AG04450 (cell line): ENCODE results near the gene ATP5F1D. TPM values are rescaled to one million over a fixed set of nuclear protein-coding genes. Genes with fewer than 3 reads are reported as not detected.
A peak's percentile ranks its signal among the peaks of the same experiment; 100 is the strongest.

Experiments used
- CTCF ChIA-PET: fragments of 300-600, 350-600 bp; formaldehyde crosslinking; extraction: SDS; loops from one replicate; lab custom pipeline; 2022; ENCODE audit warnings: antibody characterized with exemption, inconsistent platforms; lab: Charles Lee
- POLR2A ChIA-PET: fragments of 350-600 bp; formaldehyde crosslinking; extraction: SDS; loops from one replicate; lab custom pipeline; 2021; ENCODE audit warnings: antibody characterized with exemption, inconsistent platforms; lab: Yijun Ruan, JAX
- DNase-seq: peaks from one replicate; pipeline ENCODE4 v3.0.0-alpha.2; 2011; ENCODE audit warnings: low read depth, low spot score
- H3K27ac ChIP-seq: one replicate; pipeline ENCODE4 v1.5.1; 2012; ENCODE audit warnings: low read depth, low read length, control low read depth
- H3K27me3 ChIP-seq: one replicate; pipeline ENCODE4 v1.6.0; 2012; ENCODE audit warnings: low read length; ENCODE audit not compliant: control insufficient read depth, insufficient read depth
- H3K4me3 ChIP-seq: 2 replicates; pipeline ENCODE4 v1.5.1; 2011; ENCODE audit warnings: mild to moderate bottlenecking, low read depth, low read length, control low read depth
- H3K9me3 ChIP-seq: 2 replicates; pipeline ENCODE4 v1.5.1; 2012; ENCODE audit warnings: low read length; ENCODE audit not compliant: control insufficient read depth, insufficient read depth
- polyA plus RNA-seq: library from polyadenylated mRNA; depleted of rRNA; stranded (reverse); fragments of >200 nt; gene quantifications from 2 replicates; pipeline ENCODE4 v1.2.3, GENCODE V29; 2011
- TF ChIP-seq, protein P1 (sequence below): IDR thresholded peaks from 2 replicates; pipeline ENCODE4 v1.5.1; 2011; ENCODE audit warnings: low read depth, low read length, control low read depth, inconsistent platforms

ATP5F1D gene
- polyA plus RNA-seq, 1 experiment = 36.4 TPM

DNA sequence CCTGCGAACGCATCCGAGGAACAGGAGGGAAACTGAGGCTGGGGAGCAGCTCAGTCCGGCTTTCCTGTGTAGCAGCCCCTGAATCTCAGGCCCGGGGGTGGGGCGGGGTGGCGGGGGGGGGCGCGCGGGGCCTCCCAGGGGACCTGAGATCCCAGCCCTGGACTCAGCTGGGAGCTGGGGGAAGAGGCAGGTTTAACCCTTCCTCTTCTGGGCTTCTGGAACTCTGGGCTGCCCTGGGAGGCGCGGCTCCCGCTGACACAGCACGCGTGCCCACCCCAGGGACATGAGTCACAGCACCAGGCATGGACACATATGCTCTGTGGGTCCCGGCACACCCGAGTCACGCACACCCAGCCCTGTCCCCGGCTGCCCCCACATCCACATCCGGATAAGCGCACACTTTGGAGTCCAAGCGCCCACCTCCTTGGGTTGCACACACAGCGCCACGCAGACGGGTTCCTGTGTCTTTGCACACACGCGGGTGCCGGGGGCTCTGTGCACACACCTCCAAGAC lies 24.1 kb downstream of the ATP5F1D start:
- no peaks in the 10 kb centered on the region for H3K27me3 ChIP-seq
- ChIA-PET POLR2A (interaction anchor here (0.5 to 7.1 kb wide), 4 partner anchors 11 to 273 kb away, joined by 7 to 241 read pairs (median 131); no protein-coding TSS in a partner anchor), CTCF (interaction anchor here (1.3 to 5.0 kb wide), 3 partner anchors 10 to 22 kb away, joined by 10 to 224 read pairs (median 13); partner anchors contain the start of gene ATP5F1D)
- H3K27ac ChIP-seq = peak overlapping the region; percentile 86
- DNase-seq = no peak
- H3K4me3 ChIP-seq = peak overlapping the region; percentile 39
- no peaks in the 10 kb centered on the region; the same call in 1 of the 2 replicates for H3K9me3 ChIP-seq
- TF ChIP-seq, protein P1, sequence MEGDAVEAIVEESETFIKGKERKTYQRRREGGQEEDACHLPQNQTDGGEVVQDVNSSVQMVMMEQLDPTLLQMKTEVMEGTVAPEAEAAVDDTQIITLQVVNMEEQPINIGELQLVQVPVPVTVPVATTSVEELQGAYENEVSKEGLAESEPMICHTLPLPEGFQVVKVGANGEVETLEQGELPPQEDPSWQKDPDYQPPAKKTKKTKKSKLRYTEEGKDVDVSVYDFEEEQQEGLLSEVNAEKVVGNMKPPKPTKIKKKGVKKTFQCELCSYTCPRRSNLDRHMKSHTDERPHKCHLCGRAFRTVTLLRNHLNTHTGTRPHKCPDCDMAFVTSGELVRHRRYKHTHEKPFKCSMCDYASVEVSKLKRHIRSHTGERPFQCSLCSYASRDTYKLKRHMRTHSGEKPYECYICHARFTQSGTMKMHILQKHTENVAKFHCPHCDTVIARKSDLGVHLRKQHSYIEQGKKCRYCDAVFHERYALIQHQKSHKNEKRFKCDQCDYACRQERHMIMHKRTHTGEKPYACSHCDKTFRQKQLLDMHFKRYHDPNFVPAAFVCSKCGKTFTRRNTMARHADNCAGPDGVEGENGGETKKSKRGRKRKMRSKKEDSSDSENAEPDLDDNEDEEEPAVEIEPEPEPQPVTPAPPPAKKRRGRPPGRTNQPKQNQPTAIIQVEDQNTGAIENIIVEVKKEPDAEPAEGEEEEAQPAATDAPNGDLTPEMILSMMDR = no peak

DNA sequence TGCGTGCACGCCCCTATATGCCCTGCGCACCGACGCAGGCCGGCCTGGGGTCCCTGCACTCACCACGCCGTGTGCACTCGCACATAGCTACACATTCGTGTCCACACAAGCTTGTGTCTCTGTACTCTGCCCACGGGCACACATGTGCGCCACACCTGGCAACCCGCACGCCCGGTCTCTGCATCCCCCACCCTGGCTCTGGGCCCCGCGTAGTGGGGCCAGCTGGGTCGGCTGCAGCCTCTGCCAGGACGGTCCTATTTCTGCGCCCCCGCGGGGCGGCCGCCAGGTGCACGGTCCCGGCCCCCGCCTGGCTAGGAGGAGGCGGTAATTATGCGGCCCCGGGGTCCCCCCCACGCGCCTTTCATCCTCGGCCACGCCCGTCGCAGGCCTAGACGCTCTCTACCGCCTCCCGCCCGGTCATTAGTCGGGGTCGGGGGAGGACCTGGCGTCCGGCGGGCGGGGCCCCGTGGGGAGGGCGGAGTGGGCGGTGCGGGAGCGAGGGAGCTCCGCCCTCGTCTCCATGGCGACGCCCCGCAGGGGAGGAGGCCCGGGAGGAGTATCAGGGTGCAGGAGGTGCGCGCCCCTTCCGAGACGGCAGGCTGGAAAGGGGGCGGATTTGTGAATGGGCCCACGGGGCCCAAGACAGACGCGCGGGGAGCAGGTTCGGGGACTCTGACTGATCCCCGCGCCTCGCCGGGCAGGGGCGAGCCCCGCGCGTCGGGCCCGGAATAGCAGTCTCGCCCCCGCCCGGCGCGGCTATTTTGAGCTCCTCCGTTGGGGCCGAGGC lies 24.8 kb downstream of the ATP5F1D start:
- Histone ChIP-seq H3K4me3 (peak overlapping the region; percentile 60), H3K9me3 (no peaks in the 10 kb centered on the region; the same call in 1 of the 2 replicates), H3K27ac (peak overlapping the region; percentile 86), H3K27me3 (no peaks in the 10 kb centered on the region)
- ChIA-PET POLR2A (interaction anchor here (0.5 to 7.1 kb wide), 13 partner anchors 9 to 272 kb away, joined by 3 to 241 read pairs (median 5); partner anchors contain the start of genes ABCA7, ATP5F1D, FAM174C and RNU6-2), CTCF (interaction anchor here (0.6 to 5.0 kb wide), 10 partner anchors 8 to 63 kb away, joined by 3 to 224 read pairs (median 4); partner anchors contain the start of gene ATP5F1D)
- TF ChIP-seq, protein P1 = no peak
- no peak for DNase-seq

DNA sequence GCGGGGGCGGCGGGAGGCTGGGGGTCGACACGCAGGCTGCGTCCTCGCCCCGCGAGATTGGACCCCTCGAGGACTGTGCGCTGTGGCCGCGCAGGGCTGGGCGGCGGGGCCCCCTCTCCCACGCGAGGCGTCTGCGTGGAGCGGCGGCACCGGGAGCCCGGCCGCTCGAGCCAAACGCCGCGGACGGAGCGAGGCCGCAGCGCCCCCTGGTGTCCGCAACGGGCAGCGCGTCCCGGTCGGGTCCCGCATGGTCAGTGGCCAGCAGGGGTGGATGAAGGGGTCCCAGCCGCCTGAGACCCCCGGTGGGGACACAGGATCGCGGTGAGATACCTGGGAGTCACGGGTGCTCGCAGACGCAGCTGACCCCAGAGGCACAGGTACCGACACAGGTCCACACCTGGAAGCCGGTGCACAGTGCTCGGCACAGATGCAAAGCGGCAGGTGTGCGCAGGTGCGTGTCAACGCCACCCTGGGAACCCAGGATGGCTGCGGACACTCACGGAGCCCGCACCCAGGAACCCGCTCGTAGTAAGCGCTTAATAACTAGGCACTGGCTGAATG lies 25.4 kb downstream of the ATP5F1D start:
- ChIA-PET CTCF (interaction anchor here (0.6 to 5.0 kb wide), 11 partner anchors 9 to 259 kb away, joined by 3 to 224 read pairs (median 4); partner anchors contain the start of gene ATP5F1D), POLR2A (interaction anchor here (0.8 to 7.1 kb wide), 11 partner anchors 8 to 245 kb away, joined by 3 to 241 read pairs (median 5); partner anchors contain the start of genes ABCA7, ATP5F1D, FAM174C and RNU6-2)
- Histone ChIP-seq H3K4me3 (peak overlapping the region; percentile 60), H3K27ac (no peak overlapping the region), H3K9me3 (no peaks in the 10 kb centered on the region; the same call in 1 of the 2 replicates), H3K27me3 (no peaks in the 10 kb centered on the region)
- TF ChIP-seq, protein P1 = peak; percentile 74
- no peak for DNase-seq

DNA sequence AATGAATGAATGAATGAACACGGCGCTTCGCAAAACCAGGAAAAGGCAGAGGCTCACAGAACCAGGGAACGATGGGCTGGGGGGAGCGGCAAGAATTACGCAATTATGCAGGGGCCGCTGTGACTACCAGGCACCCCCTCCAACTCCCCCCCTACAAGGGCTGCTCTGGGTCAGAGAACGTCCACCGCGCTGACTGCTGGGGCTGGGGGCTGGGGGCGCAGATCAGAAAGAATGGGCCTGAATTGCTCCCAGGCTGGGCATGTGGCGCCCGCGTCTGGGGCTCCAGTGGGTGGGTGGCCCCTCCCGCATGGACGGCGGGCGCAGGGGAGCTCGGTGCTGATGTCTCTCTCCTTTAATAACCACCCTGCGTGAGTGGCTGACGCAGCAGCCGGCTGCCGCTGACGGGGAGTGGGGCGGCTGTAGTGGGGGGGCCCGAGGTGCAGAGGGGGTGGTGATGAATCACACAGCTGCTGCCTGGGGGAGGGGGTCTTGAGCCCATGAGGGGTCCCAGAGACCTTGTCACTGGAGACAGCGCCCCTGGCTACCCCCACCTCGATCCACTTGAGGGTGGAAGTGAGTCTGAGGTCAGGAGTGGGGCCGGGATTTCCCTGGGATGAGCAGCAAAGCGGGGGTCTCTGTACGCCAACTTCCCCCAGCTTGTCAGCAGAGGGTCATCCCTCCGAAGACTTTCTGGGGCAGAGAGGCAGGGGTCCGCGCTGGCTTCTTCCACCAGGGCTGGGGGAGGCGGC lies 26.1 kb downstream of the ATP5F1D start:
- Histone ChIP-seq H3K4me3 (peak overlapping the region; percentile 60), H3K27me3 (no peaks in the 10 kb centered on the region), H3K9me3 (no peaks in the 10 kb centered on the region; the same call in 1 of the 2 replicates), H3K27ac (peak overlapping the region; percentile 31)
- POLR2A ChIA-PET = interaction anchor here (3.0 to 7.1 kb wide), 3 partner anchors 13 to 24 kb away, joined by 25 to 241 read pairs (median 237); no protein-coding TSS in a partner anchor
- TF ChIP-seq, protein P1 = no peak
- CTCF ChIA-PET = interaction anchor here (0.6 to 5.0 kb wide), 3 partner anchors 24 to 260 kb away, joined by 4 to 224 read pairs (median 6); partner anchors contain the start of gene ATP5F1D
- no peak for DNase-seq
